ENCODE data around the gene NMB.
"Not testable (repeated sequence)": the region's sequence is repeated elsewhere in the genome, so short reads cannot be mapped to it uniquely, and the experiment has no call there.

Gene NMB

DNA sequence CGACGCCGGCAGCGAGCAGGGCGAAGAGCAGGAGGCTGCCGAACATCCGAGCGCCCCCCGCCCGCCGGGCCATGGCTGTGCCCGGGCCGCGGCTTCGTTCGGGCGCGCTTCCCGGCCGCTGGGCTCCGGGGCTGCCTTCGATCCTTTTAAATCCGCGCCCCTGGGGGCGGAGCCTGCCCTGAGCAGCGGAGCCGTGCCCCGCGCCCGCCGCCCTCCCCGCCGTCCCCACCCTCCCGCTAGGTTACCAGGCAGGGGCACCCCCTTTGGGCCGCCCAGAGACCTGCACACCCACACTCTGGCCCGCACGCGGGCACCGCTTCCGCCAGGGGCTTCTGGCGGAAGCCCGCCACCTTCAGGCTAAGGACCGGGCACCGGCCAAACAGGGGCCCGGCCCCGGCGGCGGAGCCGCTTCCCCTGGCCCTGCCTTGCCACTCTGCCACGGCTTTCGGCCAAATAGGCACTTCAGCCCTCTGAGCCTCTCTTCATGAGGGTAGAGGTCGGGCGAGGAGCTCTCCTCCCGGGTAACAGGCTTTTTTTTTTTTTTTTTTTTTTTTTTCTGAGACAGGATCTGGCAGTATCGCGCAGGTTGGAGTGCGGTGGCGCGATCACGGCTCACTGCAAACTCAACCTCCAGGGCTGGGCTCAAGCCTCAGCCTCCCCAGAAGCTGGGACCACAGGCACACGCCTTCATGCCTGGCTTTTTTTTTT, at the start of gene NMB:
NMB (minus strand) TSS at position 120 of the 708 bp plus-strand sequence; CDS start at position 73, 47 bp downstream.
- DNase-seq (ENCODE audit: low spot score) = peak; percentile 78

GRCh38 chr15:84703808-84704207, 45.8 kb upstream of the NMB start:
- no peak for DNase-seq (ENCODE audit: low spot score)

DNA sequence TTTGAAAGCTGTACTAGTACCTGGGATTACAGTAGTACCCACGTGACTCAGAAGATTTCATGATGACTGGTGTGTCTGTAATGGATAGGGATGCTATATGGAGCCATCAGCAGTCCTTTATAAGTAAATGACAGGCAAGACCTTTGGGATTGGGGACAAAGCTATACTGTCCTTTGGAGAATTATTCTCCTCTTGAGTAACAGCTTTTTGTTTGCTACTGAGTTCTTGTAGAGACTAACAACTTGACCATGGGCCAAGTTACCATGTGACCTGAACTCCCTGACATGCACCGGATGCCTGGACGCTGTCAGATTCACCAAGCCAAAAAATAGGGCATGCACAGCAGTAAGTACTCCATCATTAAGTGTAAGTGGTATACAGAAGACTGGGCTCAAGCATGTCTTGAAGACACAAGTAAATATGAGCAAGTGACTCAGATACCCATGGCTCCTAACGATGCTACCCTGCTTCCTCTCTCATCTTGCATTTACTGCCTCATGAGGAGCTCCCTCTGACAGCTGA, 45.0 kb upstream of the NMB start:
- DNase-seq (ENCODE audit: low spot score) = no peak

GRCh38 chr15:84699538-84700191, 41.7 kb upstream of the NMB start:
- DNase-seq (ENCODE audit: low spot score) = no peak

DNA sequence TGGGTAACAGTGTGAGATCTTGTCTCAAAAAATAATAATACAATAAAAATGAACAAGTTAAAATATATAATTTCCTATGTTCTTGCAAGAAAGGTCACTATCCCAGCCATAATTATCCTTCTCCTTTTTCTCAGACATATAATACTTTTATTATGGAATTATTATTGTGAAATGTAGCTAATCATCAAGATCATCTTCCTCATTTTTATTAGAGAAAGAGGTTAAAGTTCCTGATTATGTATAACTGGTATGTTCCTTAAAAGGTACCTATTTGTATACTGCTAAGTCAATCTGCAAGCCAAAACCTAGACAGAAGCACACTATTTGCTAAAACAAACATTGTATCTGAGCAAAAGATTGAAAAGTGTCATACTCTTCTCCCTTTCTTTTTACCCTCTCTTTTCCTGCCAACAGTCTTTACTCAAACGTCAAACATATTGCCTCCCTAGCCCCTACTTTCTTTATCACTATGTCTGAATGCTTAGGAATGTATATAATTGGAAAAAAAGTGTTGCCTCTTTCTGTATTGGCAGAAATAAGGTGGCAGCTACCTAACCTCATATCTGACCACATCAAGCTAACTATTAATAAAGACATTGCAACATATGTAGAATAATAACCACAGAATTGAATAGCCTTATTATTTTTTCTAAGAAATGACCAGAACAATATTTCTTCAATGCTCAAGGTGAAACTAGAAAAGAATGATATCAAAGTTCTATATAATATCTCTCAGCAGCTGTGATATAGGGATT, 39.4 kb upstream of the NMB start:
- no peak for DNase-seq (ENCODE audit: low spot score)

- DNase-seq (ENCODE audit: low spot score) = no peak
Observed at GRCh38 chr15:84696757-84697156, 38.8 kb upstream of the NMB start.

DNA sequence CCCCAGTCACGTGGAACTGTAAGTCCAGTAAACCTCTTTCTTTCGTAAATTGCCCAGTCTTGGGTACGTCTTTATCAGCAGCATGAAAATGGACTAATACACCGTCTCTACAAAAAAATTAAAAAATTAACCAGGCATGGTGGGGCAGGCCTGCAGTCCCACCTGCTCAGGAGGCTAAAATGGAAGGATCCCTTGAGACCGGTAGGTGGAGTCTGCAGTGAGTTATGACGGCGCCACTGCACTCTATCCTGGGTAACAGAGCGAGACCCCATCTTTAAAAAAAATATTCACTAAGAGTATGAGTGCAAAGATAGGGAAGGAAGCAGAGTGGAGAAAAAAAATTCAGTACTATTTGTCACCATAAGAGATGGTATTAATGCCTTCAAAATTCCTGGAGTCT, 32.3 kb upstream of the NMB start:
- no peak for DNase-seq (ENCODE audit: low spot score)

DNA sequence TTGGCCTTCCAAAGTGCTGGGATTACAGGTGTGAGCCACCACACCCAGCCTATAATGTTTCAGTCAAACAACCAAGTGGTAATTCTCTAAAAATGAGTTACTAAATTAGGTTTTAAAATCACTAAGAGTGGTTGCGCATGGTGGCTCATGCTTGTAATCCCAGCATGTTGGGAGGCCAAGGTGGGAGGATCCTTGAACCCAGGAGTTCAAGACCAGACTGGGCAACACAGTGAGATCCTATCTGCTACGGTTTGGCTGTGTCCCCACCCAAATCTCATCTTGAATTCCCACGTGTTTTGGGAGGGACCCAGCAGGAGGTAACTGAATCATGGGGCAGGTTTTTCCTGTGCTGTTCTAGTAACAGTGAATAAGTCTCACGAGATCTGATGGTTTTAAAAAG, 31.9 kb upstream of the NMB start:
- no peak for DNase-seq (ENCODE audit: low spot score)

GRCh38 chr15:84686446-84686845, 28.4 kb upstream of the NMB start:
- DNase-seq (ENCODE audit: low spot score) = not testable (repeated sequence)

- no peak for DNase-seq (ENCODE audit: low spot score)
Observed at GRCh38 chr15:84685304-84685703, 27.3 kb upstream of the NMB start.

- DNase-seq (ENCODE audit: low spot score) = no peak
Observed at GRCh38 chr15:84684092-84684491, 26.1 kb upstream of the NMB start.

DNA sequence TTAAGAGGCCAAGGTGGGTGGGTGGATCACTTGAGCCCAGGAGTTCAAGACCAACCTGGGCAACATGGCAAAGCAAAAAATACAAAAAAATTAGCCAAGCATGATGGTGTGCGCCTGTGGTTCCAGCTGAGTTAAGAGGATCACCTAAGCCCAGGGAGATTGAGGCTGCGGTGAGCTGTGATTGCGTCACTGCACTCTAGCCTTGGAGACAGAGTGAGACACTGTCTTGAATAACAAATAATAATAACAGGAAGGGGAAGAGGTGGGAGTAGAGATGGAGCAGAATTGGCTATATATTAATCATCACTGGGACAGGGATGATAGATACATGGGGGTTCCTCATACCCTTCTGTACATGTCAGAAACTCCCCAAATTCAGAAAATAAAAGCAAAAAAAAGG, 23.8 kb upstream of the NMB start:
- DNase-seq (ENCODE audit: low spot score) = no peak

- DNase-seq (ENCODE audit: low spot score) = no peak
Observed at GRCh38 chr15:84671211-84671610, 13.2 kb upstream of the NMB start.

DNA sequence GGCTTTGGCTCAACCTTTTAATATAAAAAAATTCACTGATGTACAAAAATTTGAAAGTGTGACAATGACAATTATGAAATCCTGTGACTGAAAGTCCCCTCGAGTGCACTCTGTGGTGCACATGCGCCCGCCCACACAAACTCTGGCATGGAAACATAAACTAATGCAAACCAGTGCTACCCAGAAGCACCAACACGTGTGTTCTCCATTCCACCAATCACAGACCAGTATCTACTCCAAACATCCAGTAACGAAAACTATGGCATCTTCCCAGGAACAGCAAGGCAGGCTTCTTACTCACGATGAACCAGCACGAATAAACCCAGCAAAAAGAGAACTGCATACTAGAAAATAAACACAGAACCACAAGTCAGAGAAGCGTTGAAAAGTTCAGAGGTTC, 11.7 kb upstream of the NMB start:
- no peak for DNase-seq (ENCODE audit: low spot score)

- no peak for DNase-seq (ENCODE audit: low spot score)
Observed at GRCh38 chr15:84668221-84668982, 10.4 kb upstream of the NMB start.

DNA sequence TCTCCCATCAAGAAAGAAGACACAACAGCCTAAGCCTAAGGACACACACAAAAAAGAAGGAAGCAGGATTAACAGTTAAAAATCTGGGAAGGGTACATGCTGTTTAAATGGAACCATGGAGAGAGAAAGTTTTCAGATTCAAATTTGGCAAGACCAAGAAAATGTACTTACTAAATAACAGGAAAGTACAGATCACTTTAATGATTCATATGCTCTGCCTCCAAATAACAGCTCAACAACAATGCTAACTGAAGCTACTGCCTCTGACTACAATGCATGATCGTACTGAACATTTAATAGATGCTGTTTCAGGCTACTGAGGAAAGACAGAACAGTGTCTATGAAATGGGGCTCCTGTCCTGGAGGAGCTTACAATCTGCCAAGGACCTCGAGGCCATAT, 8.4 kb upstream of the NMB start:
- no peak for DNase-seq (ENCODE audit: low spot score)

DNA sequence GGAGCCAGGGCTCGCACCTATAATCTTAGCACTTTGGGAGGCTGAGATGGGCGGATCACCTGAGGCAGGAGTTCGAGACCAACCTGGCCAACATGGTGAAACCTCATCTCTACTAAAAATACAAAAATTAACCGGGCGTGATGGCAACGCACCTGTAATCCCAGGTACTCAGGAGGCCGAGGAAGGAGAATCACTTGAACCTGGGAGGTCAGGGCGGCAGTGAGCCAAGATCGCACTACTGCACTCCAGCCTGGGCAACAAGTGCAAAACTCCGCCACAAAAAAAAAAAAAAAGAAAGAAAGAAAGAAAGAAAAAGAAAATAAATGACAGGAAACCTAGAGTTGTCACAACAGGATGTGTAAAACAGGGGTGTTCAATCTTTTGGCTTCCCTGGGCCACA, 3.0 kb upstream of the NMB start:
- DNase-seq (ENCODE audit: low spot score) = no peak

DNA sequence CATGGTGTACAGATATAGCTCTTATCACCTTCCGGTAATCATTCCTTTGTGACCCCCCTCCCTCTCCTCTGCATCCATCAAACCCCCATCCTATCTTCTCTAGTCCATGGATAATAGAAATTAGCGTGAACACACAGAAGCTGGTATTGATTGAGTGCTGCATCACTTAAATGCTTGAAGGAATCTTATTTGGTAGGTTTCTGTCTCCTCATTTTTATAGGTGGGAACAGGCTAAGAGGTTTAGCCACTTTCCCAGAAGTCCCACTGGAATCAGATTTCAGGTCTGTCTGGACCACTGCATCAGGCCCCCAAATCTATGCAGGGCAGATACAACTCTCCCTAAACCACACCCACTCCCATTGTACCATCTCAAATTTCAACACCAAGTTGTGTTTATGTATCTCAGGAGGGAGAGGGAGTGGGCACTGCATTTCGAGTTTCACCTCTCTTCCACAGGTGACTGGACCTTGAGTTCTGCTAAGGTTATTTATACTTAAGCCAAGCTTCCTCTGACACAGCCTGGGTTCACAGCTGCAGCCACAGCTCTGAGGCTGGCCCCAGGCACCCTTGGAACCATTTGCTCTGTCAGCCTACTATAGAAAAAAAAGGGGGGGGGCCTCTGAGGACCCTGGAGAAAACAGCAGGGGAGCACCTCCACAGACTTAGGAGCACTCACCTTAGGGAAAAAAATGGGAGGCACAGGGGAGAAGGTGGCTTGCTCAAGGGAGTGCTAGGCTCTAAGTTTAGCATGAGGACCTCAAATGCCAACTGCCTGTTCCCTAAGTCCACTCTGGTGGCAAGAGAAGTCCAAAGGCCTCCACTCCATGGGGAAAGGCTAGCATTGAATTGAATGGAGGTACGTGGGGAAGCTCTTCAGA, 2.1 kb upstream of the NMB start:
- DNase-seq (ENCODE audit: low spot score) = no peak

DNA sequence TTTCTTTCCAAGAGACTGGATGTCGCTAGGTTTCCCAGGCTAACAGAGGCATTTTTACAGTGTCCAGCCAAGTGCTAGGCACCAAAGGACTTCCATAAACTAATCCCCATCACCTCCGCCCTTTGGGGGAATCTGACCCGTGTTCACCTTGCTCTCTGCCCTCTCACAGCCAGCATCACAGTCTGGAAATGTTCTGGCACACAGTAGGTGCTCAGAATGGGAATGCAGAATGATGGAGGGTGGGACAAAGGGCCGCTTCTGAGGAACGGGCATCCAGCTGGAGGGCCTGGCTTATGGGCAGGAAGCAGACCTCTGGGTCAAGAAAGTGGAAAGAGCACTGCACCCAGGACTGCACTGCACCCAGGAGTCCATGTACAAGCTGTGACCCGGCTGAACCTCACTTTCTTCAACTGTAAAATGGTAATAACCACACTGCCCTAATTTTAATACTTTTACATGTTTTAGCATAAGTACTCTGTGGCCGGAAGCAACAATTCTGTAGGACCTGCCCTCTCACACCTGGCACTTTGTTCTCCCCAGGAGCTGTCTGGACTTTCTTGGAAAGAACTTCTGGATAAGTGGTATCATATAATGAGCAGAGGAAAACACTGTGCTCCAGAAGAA, 901 bp upstream of the NMB start:
- no peak for DNase-seq (ENCODE audit: low spot score)

DNA sequence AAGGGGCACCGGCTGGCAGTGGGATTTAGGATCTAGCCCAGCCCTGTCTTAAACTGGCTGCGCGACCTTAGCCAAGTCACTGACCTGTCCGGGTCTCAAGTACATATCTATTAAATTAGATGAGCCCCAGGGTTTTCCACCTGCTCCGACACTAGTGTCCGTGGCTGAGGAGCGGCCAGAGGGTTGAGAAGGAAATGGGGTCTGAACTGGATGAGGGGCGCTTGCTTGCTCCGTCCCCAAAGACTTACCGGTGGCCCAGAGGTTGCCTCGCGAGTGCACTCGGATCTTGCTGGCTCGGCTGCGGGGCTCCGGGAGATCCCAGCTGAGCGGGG, 285 bp downstream of the NMB start:
- DNase-seq (ENCODE audit: low spot score) = no peak

DNA sequence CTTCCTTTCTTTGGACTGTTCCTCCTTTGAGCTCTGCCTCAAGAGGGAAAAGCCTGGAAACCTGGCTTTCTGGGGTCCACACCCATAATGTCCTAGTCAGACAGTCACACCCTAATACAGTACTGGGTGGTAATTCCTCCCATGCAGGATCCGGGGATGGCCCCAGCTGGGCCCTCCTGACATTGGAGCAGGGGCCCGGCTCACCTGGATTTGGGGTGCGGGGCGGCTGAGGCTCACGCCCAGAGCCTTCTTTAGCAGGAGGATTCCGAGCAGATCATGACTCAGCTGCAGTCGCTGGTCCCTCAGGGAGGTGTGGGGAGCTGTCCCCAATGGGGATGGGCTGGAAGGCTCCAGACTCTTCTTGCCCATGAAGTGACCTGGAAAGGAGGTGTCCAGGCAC, 1.0 kb downstream of the NMB start:
- DNase-seq (ENCODE audit: low spot score) = no peak
